ENCODE data around the gene SLC24A3. TPM values are rescaled to one million over a fixed set of nuclear protein-coding genes. Genes with fewer than 3 reads are reported as not detected.

Gene SLC24A3
- 0.41 and 0.53 TPM in 2 replicates for polyA plus RNA-seq (2013)

DNA sequence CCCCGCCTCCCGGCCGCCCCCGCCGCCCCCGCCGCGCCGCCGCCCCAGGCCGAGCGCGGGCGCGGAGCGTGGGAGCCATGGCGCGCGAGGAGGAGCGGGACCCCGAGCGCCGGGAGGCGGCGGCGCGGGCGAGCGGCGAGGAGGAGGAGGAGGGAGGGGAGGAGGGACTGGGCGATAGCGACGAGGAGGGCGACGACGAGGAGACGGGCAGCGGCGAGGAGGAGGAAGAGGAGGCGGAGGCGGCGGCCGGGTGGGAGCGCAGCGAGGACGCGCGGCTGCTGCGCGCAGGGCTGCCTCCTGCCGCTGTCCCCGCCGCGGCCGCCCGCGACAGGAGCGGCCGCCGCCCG is at the start of gene SLC24A3:
Gene SLC24A3, plus strand, starts transcription at position 174 of the 347 bp plus-strand sequence.
- Histone ChIP-seq H2BK120ac (ENCODE audit: insufficient read depth, low read length, poor library complexity) (no peak within 1 kb of the TSS), H3K27me3 (ENCODE audit: insufficient read depth, low read length) (peaks cover 15% of the 10 kb centered on the region), H2AK5ac (ENCODE audit: low read length) (no peak within 1 kb of the TSS), H3K4me1 (ENCODE audit: control insufficient read depth in 1 of 2, insufficient read depth in 2 of 2, low read length in 2 of 2) (peaks cover 11 to 18% of the 10 kb centered on the region in 2 experiments), H3K9me3 (ENCODE audit: insufficient read depth, low read depth, low read length) (no peaks in the 10 kb centered on the region), H3K79me2 (ENCODE audit: control insufficient read depth, insufficient read depth, low read length, poor library complexity) (no peaks in the 10 kb centered on the region), H3K79me1 (ENCODE audit: low read length) (peaks cover 1% of the 10 kb centered on the region), H2BK5ac (ENCODE audit: low read depth, low read length, poor library complexity) (no peak within 1 kb of the TSS), H3K14ac (ENCODE audit: low read length) (no peak within 1 kb of the TSS), H3K4ac (ENCODE audit: low read depth, low read length) (no peak within 1 kb of the TSS), H3K4me2 (ENCODE audit: low read length) (peak within 1 kb of the TSS; percentile 80), H4K91ac (ENCODE audit: low read depth, low read length) (no peak within 1 kb of the TSS), H3K27ac (ENCODE audit: low read depth, low read length) (no peak within 1 kb of the TSS), H4K8ac (ENCODE audit: low read depth, low read length) (peak within 1 kb of the TSS; percentile 32), H3K4me3 (ENCODE audit: low read depth, low read length) (peak within 1 kb of the TSS; percentile 70), H2AFZ (ENCODE audit: insufficient read depth, low read length, poor library complexity) (peak within 1 kb of the TSS; percentile 69), H3K18ac (ENCODE audit: low read length) (no peak within 1 kb of the TSS), H3K36me3 (ENCODE audit: control insufficient read depth in 1 of 2, insufficient read depth in 2 of 2, low read length in 2 of 2) (no peaks in the 10 kb centered on the region), H2BK12ac (ENCODE audit: low read length) (no peak within 1 kb of the TSS), H3K9ac (ENCODE audit: low read length) (no peak within 1 kb of the TSS), H4K12ac (ENCODE audit: low read depth, low read length) (no peak within 1 kb of the TSS), H3K23ac (ENCODE audit: low read length) (no peak within 1 kb of the TSS)
- no CpG with 5 or more reads among the region's 61 CpGs for WGBS (ENCODE audit: extremely low coverage, insufficient coverage, insufficient read length)
- peak in 1 of 2 donors; percentile 8 for DNase-seq

GRCh38 chr20:19170148-19170547 is 42.3 kb upstream of the SLC24A3 start:
- Histone ChIP-seq H2AFZ (ENCODE audit: insufficient read depth, low read length, poor library complexity) (no peak overlapping the region), H3K4me1 (ENCODE audit: control insufficient read depth in 1 of 2, insufficient read depth in 2 of 2, low read length in 2 of 2) (no peaks in the 10 kb centered on the region), H4K91ac (ENCODE audit: low read depth, low read length) (no peak overlapping the region), H3K79me1 (ENCODE audit: low read length) (no peaks in the 10 kb centered on the region), H4K12ac (ENCODE audit: low read depth, low read length) (no peak overlapping the region), H3K4me2 (ENCODE audit: low read length) (no peak overlapping the region), H3K79me2 (ENCODE audit: control insufficient read depth, insufficient read depth, low read length, poor library complexity) (no peaks in the 10 kb centered on the region), H3K14ac (ENCODE audit: low read length) (no peak overlapping the region), H3K4ac (ENCODE audit: low read depth, low read length) (no peak overlapping the region), H3K23ac (ENCODE audit: low read length) (no peak overlapping the region), H2BK120ac (ENCODE audit: insufficient read depth, low read length, poor library complexity) (no peak overlapping the region), H2BK12ac (ENCODE audit: low read length) (no peak overlapping the region), H3K4me3 (ENCODE audit: low read depth, low read length) (no peak overlapping the region), H2AK5ac (ENCODE audit: low read length) (no peak overlapping the region), H3K9me3 (ENCODE audit: insufficient read depth, low read depth, low read length) (peaks cover 7% of the 10 kb centered on the region), H3K18ac (ENCODE audit: low read length) (no peak overlapping the region), H4K8ac (ENCODE audit: low read depth, low read length) (no peak overlapping the region), H3K27me3 (ENCODE audit: insufficient read depth, low read length) (no peaks in the 10 kb centered on the region), H3K27ac (ENCODE audit: low read depth, low read length) (no peak overlapping the region), H2BK5ac (ENCODE audit: low read depth, low read length, poor library complexity) (no peak overlapping the region), H3K36me3 (ENCODE audit: control insufficient read depth in 1 of 2, insufficient read depth in 2 of 2, low read length in 2 of 2) (no peaks in the 10 kb centered on the region), H3K9ac (ENCODE audit: low read length) (no peak overlapping the region)
- DNase-seq, result no peak

- no peak overlapping the region for H3K4me2 ChIP-seq (ENCODE audit: low read length)
- H3K27ac ChIP-seq (ENCODE audit: low read depth, low read length), result no peak overlapping the region
- no peak overlapping the region for H4K8ac ChIP-seq (ENCODE audit: low read depth, low read length)
- DNase-seq, result no peak
- no peak overlapping the region for H3K9ac ChIP-seq (ENCODE audit: low read length)
- H3K14ac ChIP-seq (ENCODE audit: low read length), result no peak overlapping the region
- no peaks in the 10 kb centered on the region for H3K4me1 ChIP-seq (ENCODE audit: control insufficient read depth in 1 of 2, insufficient read depth in 2 of 2, low read length in 2 of 2)
- H3K18ac ChIP-seq (ENCODE audit: low read length), result no peak overlapping the region
- no peak overlapping the region for H2AFZ ChIP-seq (ENCODE audit: insufficient read depth, low read length, poor library complexity)
- H2AK5ac ChIP-seq (ENCODE audit: low read length), result no peak overlapping the region
- no peak overlapping the region for H2BK120ac ChIP-seq (ENCODE audit: insufficient read depth, low read length, poor library complexity)
- H3K36me3 ChIP-seq (ENCODE audit: control insufficient read depth in 1 of 2, insufficient read depth in 2 of 2, low read length in 2 of 2), result no peaks in the 10 kb centered on the region
- H2BK12ac ChIP-seq (ENCODE audit: low read length), result no peak overlapping the region
- no peak overlapping the region for H3K23ac ChIP-seq (ENCODE audit: low read length)
- no peak overlapping the region for H4K12ac ChIP-seq (ENCODE audit: low read depth, low read length)
- H3K79me1 ChIP-seq (ENCODE audit: low read length), result no peaks in the 10 kb centered on the region
- no peak overlapping the region for H3K4me3 ChIP-seq (ENCODE audit: low read depth, low read length)
- H3K27me3 ChIP-seq (ENCODE audit: insufficient read depth, low read length), result no peaks in the 10 kb centered on the region
- WGBS (ENCODE audit: extremely low coverage, insufficient coverage, insufficient read length), result no CpG with 5 or more reads among the region's 1 CpG
- no peaks in the 10 kb centered on the region for H3K9me3 ChIP-seq (ENCODE audit: insufficient read depth, low read depth, low read length)
- no peak overlapping the region for H4K91ac ChIP-seq (ENCODE audit: low read depth, low read length)
- H3K4ac ChIP-seq (ENCODE audit: low read depth, low read length), result no peak overlapping the region
- H2BK5ac ChIP-seq (ENCODE audit: low read depth, low read length, poor library complexity), result no peak overlapping the region
- no peaks in the 10 kb centered on the region for H3K79me2 ChIP-seq (ENCODE audit: control insufficient read depth, insufficient read depth, low read length, poor library complexity)
These were observed 39.8 kb upstream of the SLC24A3 start for GRCh38 chr20:19172637-19173036.

DNA sequence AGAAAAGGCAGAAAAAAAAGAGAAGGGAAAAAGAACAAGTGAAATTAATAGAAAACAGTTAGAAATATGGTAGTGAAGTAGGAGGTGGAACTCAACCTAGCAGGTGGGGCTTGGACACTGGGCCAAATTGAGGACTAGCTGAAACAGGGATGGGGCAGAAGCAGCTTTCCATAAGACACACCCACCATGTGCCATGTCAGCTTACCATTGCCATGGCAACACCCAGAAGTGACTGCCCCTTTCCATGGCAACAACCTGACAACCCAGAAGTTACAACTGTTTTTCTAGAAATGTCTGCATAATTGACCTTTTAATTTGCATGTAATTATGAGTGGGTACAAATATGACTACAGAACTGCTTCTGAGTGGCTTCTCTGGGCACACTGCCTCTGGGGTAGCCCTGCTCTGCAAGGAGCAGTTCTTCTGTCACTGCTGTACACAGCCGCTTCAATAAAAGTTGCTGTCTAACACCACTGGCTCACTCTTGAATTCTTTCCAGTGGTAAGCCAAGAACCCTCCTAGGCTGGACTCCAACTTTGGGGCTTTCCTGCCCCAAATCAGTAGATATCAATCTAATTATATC is 35.9 kb upstream of the SLC24A3 start:
- no CpG with 5 or more reads among the region's 1 CpG for WGBS (ENCODE audit: extremely low coverage, insufficient coverage, insufficient read length)

More for the DNA sequence above, 35.9 kb upstream of the SLC24A3 start:
- no peak overlapping the region for H2BK12ac ChIP-seq (ENCODE audit: low read length)
- H3K9me3 ChIP-seq (ENCODE audit: insufficient read depth, low read depth, low read length), result no peaks in the 10 kb centered on the region
- H4K91ac ChIP-seq (ENCODE audit: low read depth, low read length), result no peak overlapping the region
- no peaks in the 10 kb centered on the region for H3K79me1 ChIP-seq (ENCODE audit: low read length)
- H3K27ac ChIP-seq (ENCODE audit: low read depth, low read length), result no peak overlapping the region
- no peak overlapping the region for H2AFZ ChIP-seq (ENCODE audit: insufficient read depth, low read length, poor library complexity)
- no peaks in the 10 kb centered on the region for H3K27me3 ChIP-seq (ENCODE audit: insufficient read depth, low read length)
- no peak overlapping the region for H2BK120ac ChIP-seq (ENCODE audit: insufficient read depth, low read length, poor library complexity)
- no peak overlapping the region for H3K4me2 ChIP-seq (ENCODE audit: low read length)
- no peaks in the 10 kb centered on the region for H3K4me1 ChIP-seq (ENCODE audit: control insufficient read depth in 1 of 2, insufficient read depth in 2 of 2, low read length in 2 of 2)
- no peak overlapping the region for H2BK5ac ChIP-seq (ENCODE audit: low read depth, low read length, poor library complexity)
- no peak overlapping the region for H4K12ac ChIP-seq (ENCODE audit: low read depth, low read length)
- no peak overlapping the region for H3K14ac ChIP-seq (ENCODE audit: low read length)
- no peak overlapping the region for H3K23ac ChIP-seq (ENCODE audit: low read length)
- no peak overlapping the region for H4K8ac ChIP-seq (ENCODE audit: low read depth, low read length)
- no peak for DNase-seq
- no peak overlapping the region for H3K4ac ChIP-seq (ENCODE audit: low read depth, low read length)
- H3K36me3 ChIP-seq (ENCODE audit: control insufficient read depth in 1 of 2, insufficient read depth in 2 of 2, low read length in 2 of 2), result no peaks in the 10 kb centered on the region
- H3K79me2 ChIP-seq (ENCODE audit: control insufficient read depth, insufficient read depth, low read length, poor library complexity), result no peaks in the 10 kb centered on the region
- no peak overlapping the region for H2AK5ac ChIP-seq (ENCODE audit: low read length)
- H3K4me3 ChIP-seq (ENCODE audit: low read depth, low read length), result no peak overlapping the region
- H3K9ac ChIP-seq (ENCODE audit: low read length), result no peak overlapping the region
- no peak overlapping the region for H3K18ac ChIP-seq (ENCODE audit: low read length)
